ENCODE data around the gene PARP16. TPM values are rescaled to one million over a fixed set of nuclear protein-coding genes. Genes with fewer than 3 reads are reported as not detected.
"Not testable (repeated sequence)": the region's sequence is repeated elsewhere in the genome, so short reads cannot be mapped to it uniquely, and the experiment has no call there.

The PARP16 gene
- polyA plus RNA-seq, 4 donors, result 6.5 to 14.2 (median 9.0) TPM

GRCh38 chr15:65246026-65246714 lies 40.5 kb downstream of the PARP16 start:
- Histone ChIP-seq H3K27me3 (ENCODE audit: control insufficient read depth in 3 of 3, insufficient read depth in 3 of 3, low read length in 3 of 3) (no peaks in the 10 kb centered on the region), H3K4me3 (ENCODE audit: low read depth in 1 of 3, low read length in 3 of 3) (no peak overlapping the region), H3K4me1 (ENCODE audit: control insufficient read depth in 3 of 3, insufficient read depth in 2 of 3, low read depth in 1 of 3, low read length in 2 of 3) (no peaks in the 10 kb centered on the region), H3K9me3 (ENCODE audit: control insufficient read depth in 2 of 2, insufficient read depth in 1 of 2, low read depth in 1 of 2, low read length in 1 of 2) (no peaks in the 10 kb centered on the region), H3K36me3 (ENCODE audit: control insufficient read depth in 3 of 3, insufficient read depth in 2 of 3, low read depth in 1 of 3, low read length in 3 of 3) (peaks cover 0 to 37% (median 0%) of the 10 kb centered on the region in 3 donors), H3K27ac (ENCODE audit: low read depth in 1 of 3, low read length in 2 of 3) (peak overlapping the region in 2 of 3 donors; percentile 44 to 48)
- DNase-seq (no peak), FAIRE-seq (no peak)
- 86 to 97% (median 92%) methylated on average over 8 of the region's 8 CpGs for WGBS, 3 donors

DNA sequence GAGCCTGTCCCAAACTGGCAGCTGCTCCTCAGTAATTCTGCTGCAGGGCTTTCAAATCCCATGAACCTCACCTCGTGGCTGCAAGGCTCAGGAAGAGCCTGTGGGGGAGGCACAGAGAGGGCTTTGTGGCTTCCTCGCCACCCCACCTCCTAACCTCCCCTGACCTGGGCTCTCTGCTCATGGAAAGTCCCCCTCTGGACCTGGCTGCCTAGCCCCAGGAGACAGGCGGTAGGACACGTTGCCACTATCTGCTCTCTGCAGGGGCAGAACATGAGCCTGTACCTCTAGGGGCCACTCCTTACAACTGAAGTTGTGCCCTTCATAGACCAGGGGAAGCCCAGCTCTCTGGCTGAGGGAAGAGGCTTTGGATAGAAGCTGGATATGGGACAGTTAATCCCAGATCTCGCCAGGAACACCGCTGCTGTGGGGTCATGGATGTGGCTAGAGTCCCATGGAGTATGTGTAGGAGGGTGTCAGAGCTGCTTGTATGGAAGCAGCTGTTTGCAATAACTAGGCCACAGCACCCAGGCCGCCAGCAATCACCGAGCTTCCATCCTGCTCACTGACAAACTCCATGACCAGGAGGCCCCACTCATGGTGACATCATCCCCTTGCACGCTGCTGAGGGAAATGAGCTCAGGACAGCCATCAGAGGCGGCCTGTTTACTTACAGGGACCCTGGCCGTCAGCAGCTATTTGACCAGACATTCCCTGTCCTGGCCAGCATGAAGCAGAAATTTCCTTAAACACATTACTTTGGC lies 41.4 kb downstream of the PARP16 start:
- H3K9me3 ChIP-seq (ENCODE audit: control insufficient read depth in 2 of 2, insufficient read depth in 1 of 2, low read depth in 1 of 2, low read length in 1 of 2), result no peaks in the 10 kb centered on the region
- peaks cover 0 to 34% (median 0%) of the 10 kb centered on the region in 3 donors for H3K36me3 ChIP-seq (ENCODE audit: control insufficient read depth in 3 of 3, insufficient read depth in 2 of 3, low read depth in 1 of 3, low read length in 3 of 3)
- H3K4me3 ChIP-seq (ENCODE audit: low read depth in 1 of 3, low read length in 3 of 3), result no peak overlapping the region
- H3K27ac ChIP-seq (ENCODE audit: low read depth in 1 of 3, low read length in 2 of 3), result peak overlapping the region in 2 of 3 donors; percentile 44 to 48
- WGBS, 3 donors, result 69 to 89% (median 89%) methylated on average over 11 of the region's 11 CpGs
- H3K4me1 ChIP-seq (ENCODE audit: control insufficient read depth in 3 of 3, insufficient read depth in 2 of 3, low read depth in 1 of 3, low read length in 2 of 3), result no peaks in the 10 kb centered on the region
- DNase-seq, result peak in 1 of 2 donors; percentile 35
- H3K27me3 ChIP-seq (ENCODE audit: control insufficient read depth in 3 of 3, insufficient read depth in 3 of 3, low read length in 3 of 3), result no peaks in the 10 kb centered on the region
- FAIRE-seq, result no peak

- Histone ChIP-seq H3K36me3 (ENCODE audit: control insufficient read depth in 3 of 3, insufficient read depth in 2 of 3, low read depth in 1 of 3, low read length in 3 of 3) (peaks cover 0 to 31% (median 0%) of the 10 kb centered on the region in 3 donors), H3K27ac (ENCODE audit: low read depth in 1 of 3, low read length in 2 of 3) (peak overlapping the region in 2 of 3 donors; percentile 23 to 44), H3K9me3 (ENCODE audit: control insufficient read depth in 2 of 2, insufficient read depth in 1 of 2, low read depth in 1 of 2, low read length in 1 of 2) (no peaks in the 10 kb centered on the region), H3K4me1 (ENCODE audit: control insufficient read depth in 3 of 3, insufficient read depth in 2 of 3, low read depth in 1 of 3, low read length in 2 of 3) (no peaks in the 10 kb centered on the region), H3K4me3 (ENCODE audit: low read depth in 1 of 3, low read length in 3 of 3) (no peak overlapping the region), H3K27me3 (ENCODE audit: control insufficient read depth in 3 of 3, insufficient read depth in 3 of 3, low read length in 3 of 3) (no peaks in the 10 kb centered on the region)
- FAIRE-seq, result no peak
- DNase-seq, result no peak
These were observed 42.0 kb downstream of the PARP16 start for GRCh38 chr15:65244638-65245037.

DNA sequence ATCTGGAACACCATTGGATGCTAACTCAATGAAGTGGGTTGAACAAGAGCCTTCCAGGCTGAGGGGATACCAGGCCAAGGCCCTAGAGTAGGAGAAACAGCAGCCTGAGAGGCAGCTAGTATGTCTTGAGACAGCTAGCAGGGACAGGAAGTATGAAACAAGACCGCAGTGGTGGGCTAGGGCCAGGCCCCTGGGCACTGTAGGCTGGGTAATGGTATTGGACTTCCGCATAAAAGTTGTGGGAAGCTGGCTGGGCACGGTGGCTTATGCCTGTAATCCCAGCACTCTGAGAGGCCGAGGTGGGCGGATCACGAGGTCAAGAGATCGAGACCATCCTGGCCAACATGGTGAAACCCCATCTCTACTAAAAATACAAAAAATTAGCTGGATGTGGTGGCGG lies 50.2 kb downstream of the PARP16 start:
- WGBS, 3 donors, result 95 to 98% (median 95%) methylated on average over 7 to 8 of the region's 8 CpGs
- H3K27ac ChIP-seq (ENCODE audit: low read depth in 1 of 3, low read length in 2 of 3); H3K36me3 ChIP-seq (ENCODE audit: control insufficient read depth in 3 of 3, insufficient read depth in 2 of 3, low read depth in 1 of 3, low read length in 3 of 3); FAIRE-seq; H3K9me3 ChIP-seq (ENCODE audit: control insufficient read depth in 2 of 2, insufficient read depth in 1 of 2, low read depth in 1 of 2, low read length in 1 of 2); H3K27me3 ChIP-seq (ENCODE audit: control insufficient read depth in 3 of 3, insufficient read depth in 3 of 3, low read length in 3 of 3); H3K4me3 ChIP-seq (ENCODE audit: low read depth in 1 of 3, low read length in 3 of 3); DNase-seq: not testable (repeated sequence)
- peaks cover 0 to 14% (median 0%) of the 10 kb centered on the region in 3 donors for H3K4me1 ChIP-seq (ENCODE audit: control insufficient read depth in 3 of 3, insufficient read depth in 2 of 3, low read depth in 1 of 3, low read length in 2 of 3)

GRCh38 chr15:65233696-65234095 lies 53.0 kb downstream of the PARP16 start:
- no peak overlapping the region for H3K27ac ChIP-seq (ENCODE audit: low read depth in 1 of 3, low read length in 2 of 3)
- H3K36me3 ChIP-seq (ENCODE audit: control insufficient read depth in 3 of 3, insufficient read depth in 2 of 3, low read depth in 1 of 3, low read length in 3 of 3), result no peaks in the 10 kb centered on the region
- peak in 1 of 2 donors; percentile 5 for DNase-seq
- peaks cover 0 to 16% (median 0%) of the 10 kb centered on the region in 3 donors for H3K4me1 ChIP-seq (ENCODE audit: control insufficient read depth in 3 of 3, insufficient read depth in 2 of 3, low read depth in 1 of 3, low read length in 2 of 3)
- H3K4me3 ChIP-seq (ENCODE audit: low read depth in 1 of 3, low read length in 3 of 3), result no peak overlapping the region
- H3K27me3 ChIP-seq (ENCODE audit: control insufficient read depth in 3 of 3, insufficient read depth in 3 of 3, low read length in 3 of 3), result no peaks in the 10 kb centered on the region
- FAIRE-seq, result no peak
- WGBS, 3 donors, result 69 to 90% (median 80%) methylated on average over 5 of the region's 5 CpGs
- no peaks in the 10 kb centered on the region for H3K9me3 ChIP-seq (ENCODE audit: control insufficient read depth in 2 of 2, insufficient read depth in 1 of 2, low read depth in 1 of 2, low read length in 1 of 2)

DNA sequence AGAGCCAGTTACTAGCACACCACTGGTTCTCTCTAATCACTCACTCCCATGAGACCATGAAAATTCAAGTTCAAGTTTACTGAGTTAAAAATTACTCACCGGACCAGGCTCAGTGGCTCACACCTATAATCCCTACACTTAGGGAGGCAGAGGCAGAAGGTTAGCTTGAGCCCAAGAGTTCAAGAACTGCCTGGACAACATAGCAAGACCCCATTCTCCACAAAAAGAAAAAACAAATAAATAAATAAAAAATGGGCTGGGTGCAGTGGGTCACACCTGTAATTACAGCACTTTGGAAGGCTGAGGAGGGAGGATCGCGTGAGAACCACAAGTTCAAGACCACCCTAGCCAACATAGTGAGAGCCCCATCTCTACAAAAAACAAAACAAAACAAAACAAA lies 54.2 kb downstream of the PARP16 start:
- Histone ChIP-seq H3K27ac (ENCODE audit: low read depth in 1 of 3, low read length in 2 of 3) (no peak overlapping the region), H3K9me3 (ENCODE audit: control insufficient read depth in 2 of 2, insufficient read depth in 1 of 2, low read depth in 1 of 2, low read length in 1 of 2) (no peaks in the 10 kb centered on the region), H3K4me3 (ENCODE audit: low read depth in 1 of 3, low read length in 3 of 3) (no peak overlapping the region), H3K27me3 (ENCODE audit: control insufficient read depth in 3 of 3, insufficient read depth in 3 of 3, low read length in 3 of 3) (no peaks in the 10 kb centered on the region), H3K4me1 (ENCODE audit: control insufficient read depth in 3 of 3, insufficient read depth in 2 of 3, low read depth in 1 of 3, low read length in 2 of 3) (peaks cover 0 to 13% (median 0%) of the 10 kb centered on the region in 3 donors), H3K36me3 (ENCODE audit: control insufficient read depth in 3 of 3, insufficient read depth in 2 of 3, low read depth in 1 of 3, low read length in 3 of 3) (no peaks in the 10 kb centered on the region)
- FAIRE-seq (no peak), DNase-seq (no peak)
- 79 to 97% (median 95%) methylated on average over 3 of the region's 3 CpGs for WGBS, 3 donors

GRCh38 chr15:65231306-65231705 lies 55.4 kb downstream of the PARP16 start:
- Histone ChIP-seq H3K27ac (ENCODE audit: low read depth in 1 of 3, low read length in 2 of 3) (peak overlapping the region in 1 of 3 donors; percentile 44), H3K4me3 (ENCODE audit: low read depth in 1 of 3, low read length in 3 of 3) (no peak overlapping the region), H3K27me3 (ENCODE audit: control insufficient read depth in 3 of 3, insufficient read depth in 3 of 3, low read length in 3 of 3) (no peaks in the 10 kb centered on the region), H3K9me3 (ENCODE audit: control insufficient read depth in 2 of 2, insufficient read depth in 1 of 2, low read depth in 1 of 2, low read length in 1 of 2) (no peaks in the 10 kb centered on the region), H3K36me3 (ENCODE audit: control insufficient read depth in 3 of 3, insufficient read depth in 2 of 3, low read depth in 1 of 3, low read length in 3 of 3) (no peaks in the 10 kb centered on the region), H3K4me1 (ENCODE audit: control insufficient read depth in 3 of 3, insufficient read depth in 2 of 3, low read depth in 1 of 3, low read length in 2 of 3) (peaks cover 0 to 5% (median 0%) of the 10 kb centered on the region in 3 donors)
- DNase-seq (peak; percentile 15 to 48), FAIRE-seq (no peak)
- WGBS, 3 donors, result 76 to 83% (median 76%) methylated on average over 10 of the region's 10 CpGs

DNA sequence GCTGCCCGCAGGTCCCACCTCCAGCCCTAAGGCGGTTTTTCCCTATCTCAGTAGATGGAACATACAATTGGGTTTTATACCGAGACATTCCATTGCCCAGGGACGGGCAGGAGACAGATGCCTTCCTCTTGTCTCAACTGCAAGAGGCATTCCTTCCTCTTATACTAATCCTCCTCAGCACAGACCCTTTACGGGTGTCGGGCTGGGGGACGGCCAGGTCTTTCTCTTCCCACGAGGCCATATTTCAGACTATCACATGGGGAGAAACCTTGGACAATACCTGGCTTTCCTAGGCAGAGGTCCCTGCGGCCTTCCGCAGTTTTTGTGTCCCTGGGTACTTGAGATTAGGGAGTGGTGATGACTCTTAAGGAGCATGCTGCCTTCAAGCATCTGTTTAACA lies 59.8 kb downstream of the PARP16 start:
- not testable (repeated sequence) for DNase-seq; H3K9me3 ChIP-seq (ENCODE audit: control insufficient read depth in 2 of 2, insufficient read depth in 1 of 2, low read depth in 1 of 2, low read length in 1 of 2); FAIRE-seq; H3K4me3 ChIP-seq (ENCODE audit: low read depth in 1 of 3, low read length in 3 of 3); H3K27ac ChIP-seq (ENCODE audit: low read depth in 1 of 3, low read length in 2 of 3); H3K27me3 ChIP-seq (ENCODE audit: control insufficient read depth in 3 of 3, insufficient read depth in 3 of 3, low read length in 3 of 3); H3K36me3 ChIP-seq (ENCODE audit: control insufficient read depth in 3 of 3, insufficient read depth in 2 of 3, low read depth in 1 of 3, low read length in 3 of 3)
- H3K4me1 ChIP-seq (ENCODE audit: control insufficient read depth in 3 of 3, insufficient read depth in 2 of 3, low read depth in 1 of 3, low read length in 2 of 3), result peaks cover 0 to 22% (median 0%) of the 10 kb centered on the region in 3 donors
- 67 to 83% (median 75%) methylated on average over 4 to 5 of the region's 10 CpGs for whole genome bisulfite sequencing, 3 donors

Data from small intestine (tissue), 7 donors.